Epithelial cell of esophagus (primary cell): ENCODE data around the gene POMT2.

ENCODE experiments used
- DNase-seq: peaks from one replicate; pipeline ENCODE4 v3.0.0; 2010; ENCODE audit warnings: low read depth
- H3K4me3 ChIP-seq: 2 replicates; pipeline ENCODE4 v1.5.1; 2011; ENCODE audit warnings: mild to moderate bottlenecking, low read length, control low read depth
- CTCF ChIP-seq: IDR thresholded peaks from 2 replicates; pipeline ENCODE4 v1.5.1; 2011; ENCODE audit warnings: low read depth, mild to moderate bottlenecking, low read length, control low read depth, inconsistent platforms; ENCODE audit not compliant: insufficient read depth; ENCODE audit errors: missing control alignments

Gene POMT2

GRCh38 chr14:77303417-77304156 lies 17.1 kb downstream of the POMT2 start:
- DNase-seq: peak; percentile 98
- TF ChIP-seq CTCF: no peak
- no peak overlapping the region for H3K4me3 ChIP-seq

GRCh38 chr14:77302926-77303325 lies 17.8 kb downstream of the POMT2 start:
- peak; percentile 94 for DNase-seq
- peak; percentile 26 for TF ChIP-seq CTCF
- H3K4me3 ChIP-seq: no peak overlapping the region

- no peak overlapping the region for H3K4me3 ChIP-seq
- peak; percentile 87 for DNase-seq
- peak; percentile 97 for TF ChIP-seq CTCF
These were observed 19.6 kb downstream of the POMT2 start for GRCh38 chr14:77301103-77301502.

- TF ChIP-seq CTCF: no peak
- H3K4me3 ChIP-seq: no peak overlapping the region
- DNase-seq: no peak
These were observed 20.9 kb downstream of the POMT2 start for GRCh38 chr14:77299771-77300170.

- DNase-seq: no peak
- no peak for TF ChIP-seq CTCF
- H3K4me3 ChIP-seq: no peak overlapping the region
These were observed 23.8 kb downstream of the POMT2 start for GRCh38 chr14:77296906-77297305.

GRCh38 chr14:77296155-77296554 lies 24.5 kb downstream of the POMT2 start:
- TF ChIP-seq CTCF: no peak
- H3K4me3 ChIP-seq: no peak overlapping the region
- DNase-seq: no peak

- no peak overlapping the region for H3K4me3 ChIP-seq
- TF ChIP-seq CTCF: no peak
- peak; percentile 34 for DNase-seq
These were observed 30.0 kb downstream of the POMT2 start for GRCh38 chr14:77290705-77291104.
